K562 (cell line): ENCODE results near the gene XRRA1.

Source experiments
- ARNT ChIP-seq, 2 experiments: fragments of 450-650 bp; IDR thresholded peaks; 2 replicates each; pipeline ENCODE4 v1.6.1; 2016; ENCODE audit warnings: mild to moderate bottlenecking in 1 of 2
- MAFK ChIP-seq: IDR thresholded peaks from 2 replicates; pipeline ENCODE4 v1.6.1; 2011; ENCODE audit warnings: low read length, improper control_type of control experiment

- no peak for TF ChIP-seq MAFK
- TF ChIP-seq ARNT (IDR thresholded peaks at IDR 0.05), result no peak
Observed at GRCh38 chr11:74863410-74863809, 85.5 kb downstream of the XRRA1 start.
